KMS-11 (cell line): Measurements from ENCODE around the gene WASF1.

Source experiments
- H2AFZ ChIP-seq: fragments of 200-600 bp; sonication (generic); 2 replicates; pipeline ENCODE4 v1.6.1; 2016; ENCODE audit warnings: antibody characterized with exemption, mixed run types, low read depth
- H3K27ac ChIP-seq: fragments of 200-600 bp; sonication (generic); 2 replicates; pipeline ENCODE4 v1.6.1; 2016; ENCODE audit warnings: mild to moderate bottlenecking, mixed run types
- H3K27me3 ChIP-seq: fragments of 200-600 bp; sonication (generic); 2 replicates; pipeline ENCODE4 v1.6.1; 2017; ENCODE audit warnings: mild to moderate bottlenecking, low read depth, mixed run types, moderate library complexity; ENCODE audit not compliant: insufficient read depth
- H3K36me3 ChIP-seq: fragments of 200-600 bp; sonication (generic); 2 replicates; pipeline ENCODE4 v1.6.1; 2017; ENCODE audit warnings: mild to moderate bottlenecking, mixed run types; ENCODE audit not compliant: insufficient read depth
- H3K4me1 ChIP-seq: fragments of 200-600 bp; sonication (generic); 2 replicates; pipeline ENCODE4 v1.6.1; 2016; ENCODE audit warnings: mild to moderate bottlenecking, low read depth, mixed run types; ENCODE audit not compliant: poor library complexity, severe bottlenecking
- H3K4me2 ChIP-seq: fragments of 200-600 bp; sonication (generic); 2 replicates; pipeline ENCODE4 v1.7.0; 2016; ENCODE audit warnings: mild to moderate bottlenecking, mixed run types
- H3K4me3 ChIP-seq: fragments of 200-600 bp; sonication (generic); IDR thresholded peaks from 2 replicates; pipeline ENCODE4 v1.6.1; 2017; ENCODE audit warnings: low read depth, low read length, mixed read lengths; ENCODE audit not compliant: insufficient read depth
- H3K79me2 ChIP-seq: fragments of 200-600 bp; sonication (generic); 2 replicates; pipeline ENCODE4 v1.6.1; 2016; ENCODE audit warnings: low read depth, mixed run types; ENCODE audit not compliant: insufficient read depth
- H3K9ac ChIP-seq: fragments of 200-600 bp; sonication (generic); 2 replicates; pipeline ENCODE4 v1.6.1; 2016; ENCODE audit warnings: mild to moderate bottlenecking, mixed run types
- H4K20me1 ChIP-seq: fragments of 200-600 bp; sonication (generic); 2 replicates; pipeline ENCODE4 v1.6.1; 2016; ENCODE audit warnings: mild to moderate bottlenecking, mixed run types; ENCODE audit not compliant: insufficient read depth
- CTCF ChIP-seq: fragments of 200-600 bp; sonication (generic); conservative IDR thresholded peaks from 2 replicates; pipeline ENCODE4 v1.6.1; 2017; ENCODE audit warnings: low read depth, mild to moderate bottlenecking, antibody characterized with exemption, low read length, moderate library complexity, mixed read lengths

The WASF1 gene

GRCh38 chr6:110105296-110105695 lies 74.2 kb downstream of the WASF1 start:
- no peak overlapping the region for H3K4me3 ChIP-seq
- TF ChIP-seq CTCF: no peak
- no peak overlapping the region for H3K4me2 ChIP-seq
- H3K4me1 ChIP-seq: peaks cover 8% of the 10 kb centered on the region
- H3K27me3 ChIP-seq: no peaks in the 10 kb centered on the region
- no peaks in the 10 kb centered on the region for H4K20me1 ChIP-seq
- H3K27ac ChIP-seq: no peak overlapping the region
- H3K36me3 ChIP-seq: no peaks in the 10 kb centered on the region
- H3K9ac ChIP-seq: no peak overlapping the region
- H3K79me2 ChIP-seq: no peaks in the 10 kb centered on the region
- H2AFZ ChIP-seq: no peak overlapping the region

GRCh38 chr6:110103260-110103659 lies 76.2 kb downstream of the WASF1 start:
- Histone ChIP-seq H2AFZ (no peak overlapping the region), H3K79me2 (no peaks in the 10 kb centered on the region), H3K9ac (no peak overlapping the region), H3K27ac (no peak overlapping the region), H3K36me3 (no peaks in the 10 kb centered on the region), H4K20me1 (no peaks in the 10 kb centered on the region), H3K4me1 (peaks cover 8% of the 10 kb centered on the region), H3K4me3 (no peak overlapping the region), H3K4me2 (no peak overlapping the region), H3K27me3 (no peaks in the 10 kb centered on the region)
- TF ChIP-seq CTCF: no peak

- Histone ChIP-seq H3K79me2 (no peaks in the 10 kb centered on the region), H2AFZ (no peak overlapping the region), H3K4me3 (no peak overlapping the region), H3K4me1 (peaks cover 8% of the 10 kb centered on the region), H3K36me3 (no peaks in the 10 kb centered on the region), H3K27ac (no peak overlapping the region), H3K27me3 (no peaks in the 10 kb centered on the region), H4K20me1 (no peaks in the 10 kb centered on the region), H3K9ac (no peak overlapping the region), H3K4me2 (no peak overlapping the region)
- no peak for TF ChIP-seq CTCF
Measured at GRCh38 chr6:110102411-110102810, 77.1 kb downstream of the WASF1 start.

DNA sequence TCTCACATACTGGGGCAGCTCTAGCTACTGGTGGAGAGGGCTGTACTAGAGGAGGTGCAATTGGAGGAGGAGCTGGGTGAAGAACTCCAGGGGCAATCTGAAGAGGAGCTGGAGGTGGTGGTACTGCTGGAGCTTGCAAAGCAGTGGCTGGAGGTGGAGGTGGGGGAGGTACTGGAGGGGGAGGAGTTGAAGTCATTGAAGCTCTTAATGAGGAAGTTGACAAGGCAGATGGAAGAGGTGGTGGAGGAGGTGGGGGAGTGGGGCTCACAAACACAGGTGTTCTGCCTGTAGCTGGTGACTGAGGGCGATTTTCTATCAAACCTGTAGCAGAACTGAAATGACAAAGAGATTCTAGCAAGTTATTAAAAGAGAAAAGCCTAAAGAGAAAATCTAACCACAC lies 77.6 kb downstream of the WASF1 start:
- TF ChIP-seq CTCF: no peak
- Histone ChIP-seq H3K27ac (no peak overlapping the region), H3K4me2 (no peak overlapping the region)

More for the DNA sequence above, 77.6 kb downstream of the WASF1 start:
- Histone ChIP-seq H3K4me3 (no peak overlapping the region), H2AFZ (no peak overlapping the region), H3K9ac (no peak overlapping the region), H3K4me1 (peaks cover 8% of the 10 kb centered on the region), H3K36me3 (no peaks in the 10 kb centered on the region), H3K79me2 (no peaks in the 10 kb centered on the region), H3K27me3 (no peaks in the 10 kb centered on the region), H4K20me1 (no peaks in the 10 kb centered on the region)
